HG03060 (cell line): ENCODE measurements around the gene NTMT1.
"Not testable (repeated sequence)": the region's sequence is repeated elsewhere in the genome, so short reads cannot be mapped to it uniquely, and the experiment has no call there.

Experiments used
- ATAC-seq: cut with Tn5 transposase; IDR thresholded peaks from one replicate; pipeline ENCODE4 v1.9.1; 2021; ENCODE audit warnings: low read depth, moderate number of reproducible peaks; ENCODE audit not compliant: unreplicated experiment

NTMT1 gene, protein sequence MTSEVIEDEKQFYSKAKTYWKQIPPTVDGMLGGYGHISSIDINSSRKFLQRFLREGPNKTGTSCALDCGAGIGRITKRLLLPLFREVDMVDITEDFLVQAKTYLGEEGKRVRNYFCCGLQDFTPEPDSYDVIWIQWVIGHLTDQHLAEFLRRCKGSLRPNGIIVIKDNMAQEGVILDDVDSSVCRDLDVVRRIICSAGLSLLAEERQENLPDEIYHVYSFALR

DNA sequence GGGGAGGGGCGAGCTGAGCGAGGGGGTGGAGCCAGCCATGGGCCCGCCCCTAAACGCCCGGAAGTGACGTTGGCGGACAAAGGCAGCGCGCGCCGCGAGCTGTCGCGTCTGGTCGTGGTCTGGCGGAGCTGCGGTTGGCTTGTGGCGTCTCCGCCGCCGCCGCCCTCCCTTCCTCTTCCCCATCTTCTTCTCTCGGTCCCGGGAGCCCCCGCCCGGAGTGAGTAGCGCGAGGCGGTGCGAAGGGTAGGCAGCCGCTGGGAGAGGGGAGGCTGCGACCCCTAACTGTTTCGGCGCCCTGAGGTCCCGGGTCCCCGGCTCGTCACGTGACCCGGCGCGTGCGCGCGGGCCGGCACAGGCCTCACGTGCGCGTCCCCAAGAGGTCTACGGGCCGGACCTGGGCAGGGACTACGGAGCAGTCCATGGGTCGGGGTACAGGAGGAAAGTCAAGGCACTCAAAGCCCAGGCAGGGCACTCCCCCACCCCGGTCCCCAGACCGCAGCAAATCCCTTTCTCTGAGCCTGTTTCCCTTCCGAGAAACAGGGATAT lies at the start of gene NTMT1:
TSS of gene NTMT1 (plus strand) at position 85 of the 546 bp plus-strand sequence. CDS start 6,541 bp downstream, outside the sequence.
- ATAC-seq, result peak; percentile 37

DNA sequence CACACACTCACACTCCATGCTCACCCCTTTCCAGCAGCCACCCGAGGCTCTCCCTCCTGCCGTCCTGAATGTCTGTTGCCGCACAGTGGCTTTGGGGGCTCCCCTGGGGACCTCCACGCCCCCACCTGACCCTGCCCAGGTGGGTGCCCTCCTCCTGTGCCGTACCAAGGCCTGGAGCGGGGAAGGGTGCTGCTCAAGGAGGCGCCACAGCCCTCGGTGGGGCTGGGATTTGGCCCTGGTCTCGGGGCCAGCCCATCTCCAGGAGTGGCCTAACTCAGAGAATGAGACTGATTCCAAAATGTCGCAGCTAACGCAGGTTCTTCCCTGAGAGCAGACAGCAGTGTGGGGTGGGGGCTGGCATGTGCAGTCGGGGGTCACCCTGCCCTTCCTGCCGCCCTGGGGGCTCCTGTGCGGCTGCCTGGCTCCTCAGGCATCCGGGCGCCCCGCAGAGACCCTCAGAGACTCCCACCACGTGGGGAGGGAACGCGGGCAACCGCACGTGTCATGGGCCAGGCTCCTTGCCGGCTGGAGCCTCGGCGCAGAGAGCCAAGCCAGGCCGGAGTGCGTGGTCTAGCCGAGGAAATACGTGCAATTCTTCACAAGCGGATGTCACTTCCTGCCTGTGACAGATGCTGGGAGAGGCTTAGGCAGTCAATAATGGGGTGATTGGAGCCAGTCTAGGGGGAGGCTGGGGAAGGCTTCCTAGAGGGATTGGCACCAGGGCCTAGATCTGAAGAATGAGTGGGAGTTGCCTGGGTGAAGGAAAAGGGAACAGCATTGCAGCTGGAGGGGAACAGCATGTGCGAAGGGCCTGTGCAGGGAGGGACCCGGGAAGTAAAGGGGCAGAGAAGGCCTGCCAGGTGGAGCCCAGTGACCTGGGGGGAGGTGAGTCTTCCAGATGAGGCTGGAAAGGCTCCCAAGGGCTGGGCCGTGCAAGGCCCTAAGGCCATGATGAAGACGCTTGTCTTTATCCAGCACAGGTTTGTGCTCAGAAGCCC lies 49.1 kb upstream of the NTMT1 start:
- no peak for ATAC-seq

DNA sequence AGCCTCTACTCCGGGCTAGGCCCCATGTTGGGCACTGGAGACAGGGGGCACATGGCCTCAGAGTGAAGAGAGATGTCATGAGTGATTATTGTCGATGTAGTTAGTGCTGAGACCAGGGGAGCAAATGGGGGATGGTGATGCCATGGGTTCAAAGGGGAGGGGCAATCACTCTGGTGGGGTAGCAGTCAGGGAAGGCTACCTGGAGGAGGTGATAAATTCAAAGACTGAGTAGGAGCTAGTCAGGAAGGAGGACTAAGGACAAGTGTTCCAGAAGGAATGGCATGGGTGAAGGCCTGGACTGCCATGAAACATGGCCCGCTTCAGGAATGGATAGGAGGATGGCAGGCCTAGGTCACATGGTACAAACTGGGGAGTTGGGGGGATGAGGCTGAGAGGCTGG lies 46.7 kb upstream of the NTMT1 start:
- no peak for ATAC-seq

DNA sequence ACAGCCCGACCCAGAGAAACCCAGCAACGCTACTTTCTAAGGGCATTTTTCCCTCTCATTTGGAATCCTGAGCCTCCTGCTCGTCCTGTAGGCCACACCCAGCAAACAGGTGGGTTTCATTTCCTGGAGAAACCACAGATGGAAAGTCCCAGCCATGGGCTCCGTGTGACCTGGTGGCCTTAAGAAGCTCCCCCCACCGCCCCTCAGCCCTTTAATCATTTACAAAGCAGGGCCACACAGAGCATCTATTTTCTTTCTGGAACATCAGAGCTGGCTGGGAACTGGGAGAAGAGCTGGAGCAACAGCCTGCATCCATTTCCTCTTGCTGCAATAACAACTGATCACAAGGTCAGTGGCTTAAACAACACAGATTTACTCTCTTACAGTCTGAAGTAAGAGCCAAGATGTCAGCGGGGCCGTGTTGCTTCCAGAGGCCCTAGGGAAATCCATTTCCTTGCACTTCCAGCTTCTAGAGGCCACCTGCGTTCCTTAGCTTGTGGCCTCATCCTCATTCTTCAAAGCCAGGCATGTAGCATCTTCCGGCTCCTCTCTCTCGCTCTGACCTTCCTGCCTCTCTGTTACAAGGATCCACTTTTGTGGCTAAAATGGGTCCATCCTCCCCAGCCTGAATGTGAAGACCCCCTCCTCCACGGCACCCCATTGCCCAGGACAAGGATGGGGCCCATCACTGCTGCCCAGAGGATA lies 45.6 kb upstream of the NTMT1 start:
- ATAC-seq, result no peak

DNA sequence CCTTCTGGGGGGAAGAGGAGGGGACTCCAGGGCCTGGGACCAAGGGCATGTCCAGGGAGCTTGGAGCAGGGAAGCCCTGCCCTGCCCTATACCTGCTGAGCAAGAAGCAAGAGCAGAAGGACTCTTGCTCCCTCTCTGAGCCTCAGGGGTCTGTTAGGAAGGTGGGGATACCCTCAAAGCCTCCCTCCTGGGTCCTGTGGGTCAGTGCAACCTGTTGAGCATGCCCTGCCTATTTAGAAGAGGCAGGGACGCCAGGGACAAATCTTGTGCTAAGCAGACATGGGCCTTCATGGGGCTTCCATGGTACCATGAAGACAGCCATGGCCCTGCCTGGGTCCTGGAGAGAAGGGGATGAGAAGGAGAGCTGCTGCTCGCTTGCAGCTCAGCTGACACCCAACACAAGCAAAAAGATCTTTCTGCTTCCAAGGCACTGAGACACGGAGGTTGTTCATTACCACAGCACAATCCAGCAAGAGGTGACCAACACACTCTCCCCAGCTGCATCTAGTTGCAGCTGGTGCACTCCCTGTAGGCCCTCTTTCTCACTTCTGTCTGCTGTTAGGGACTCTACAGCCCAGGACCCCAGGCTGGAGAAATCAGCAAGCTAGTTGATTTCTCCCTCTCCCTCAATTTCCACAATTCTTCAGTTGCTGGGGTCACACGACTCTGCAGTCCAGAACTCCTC lies 44.3 kb upstream of the NTMT1 start:
- no peak for ATAC-seq

DNA sequence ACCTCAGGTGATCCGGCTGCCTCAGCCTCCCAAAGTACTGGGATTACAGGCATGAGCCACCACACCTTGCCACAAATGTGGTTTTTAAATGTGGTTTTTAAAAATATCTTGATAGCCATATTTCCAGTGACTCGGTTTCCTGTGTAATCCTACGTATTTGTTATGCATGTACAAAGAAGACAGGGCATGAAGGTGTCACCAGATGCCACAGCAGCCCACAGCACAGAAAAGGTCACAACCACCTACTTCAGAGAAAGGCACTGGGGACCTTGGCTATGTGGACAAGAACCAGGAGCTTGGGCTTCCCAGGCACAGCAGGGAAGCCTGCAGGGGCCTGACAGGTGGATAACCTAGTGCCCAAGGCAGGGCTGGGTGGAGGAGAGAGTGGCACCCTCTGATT lies 43.1 kb upstream of the NTMT1 start:
- no peak for ATAC-seq

DNA sequence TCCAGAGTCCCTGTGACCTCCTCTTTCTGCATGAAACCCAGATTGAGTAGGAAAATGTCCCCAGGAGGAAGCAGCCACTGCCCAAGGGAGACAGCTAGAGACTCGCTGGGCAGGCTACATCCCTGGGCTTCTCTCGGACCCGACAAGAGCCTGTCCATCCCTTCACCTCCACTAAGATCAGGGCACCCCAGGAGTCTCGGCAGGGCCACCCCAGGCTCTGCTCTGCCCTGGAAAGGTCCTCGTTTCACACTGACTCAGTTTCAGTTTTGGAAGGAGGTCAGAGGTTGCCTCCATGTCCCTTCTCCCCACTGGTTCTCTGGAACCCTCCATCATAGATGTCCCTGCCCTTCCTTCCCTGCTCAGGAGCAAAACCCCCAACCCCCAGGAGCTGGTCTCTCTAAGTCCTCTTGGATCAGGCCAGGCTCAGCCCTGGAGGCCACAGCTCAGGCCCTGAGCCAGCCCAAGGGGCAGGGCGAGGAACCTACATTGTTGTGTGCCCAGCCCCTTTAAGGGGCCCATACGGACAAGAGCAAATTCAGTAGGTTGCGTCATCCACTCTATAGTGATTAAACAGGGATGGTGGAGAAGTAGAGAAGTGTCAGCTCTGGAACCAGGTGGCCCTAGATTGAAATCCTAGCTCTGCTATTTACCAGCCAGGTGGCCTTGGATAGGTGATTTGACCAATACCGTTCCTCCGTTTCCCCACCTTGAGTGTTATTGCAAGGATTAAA lies 42.5 kb upstream of the NTMT1 start:
- ATAC-seq, result no peak

DNA sequence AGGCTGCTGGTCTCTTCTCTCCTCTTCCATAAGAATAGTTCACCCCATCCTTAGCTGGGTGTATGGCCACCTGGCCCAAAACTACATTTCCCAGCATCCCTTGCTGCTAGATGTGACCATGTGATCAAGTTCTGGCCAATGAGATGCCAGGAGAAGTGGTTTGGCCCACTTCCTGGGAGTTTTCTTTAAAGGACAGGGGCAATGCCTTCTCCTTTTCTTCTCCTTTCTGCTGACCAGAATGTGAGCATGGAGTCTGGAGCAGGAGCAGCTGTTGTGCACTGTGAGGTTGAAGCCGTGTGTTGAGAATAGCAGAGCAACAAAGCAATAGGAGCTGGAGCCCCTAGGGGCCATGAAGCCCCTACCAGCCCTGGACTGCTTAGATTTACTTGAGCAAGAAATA lies 41.8 kb upstream of the NTMT1 start:
- no peak for ATAC-seq

DNA sequence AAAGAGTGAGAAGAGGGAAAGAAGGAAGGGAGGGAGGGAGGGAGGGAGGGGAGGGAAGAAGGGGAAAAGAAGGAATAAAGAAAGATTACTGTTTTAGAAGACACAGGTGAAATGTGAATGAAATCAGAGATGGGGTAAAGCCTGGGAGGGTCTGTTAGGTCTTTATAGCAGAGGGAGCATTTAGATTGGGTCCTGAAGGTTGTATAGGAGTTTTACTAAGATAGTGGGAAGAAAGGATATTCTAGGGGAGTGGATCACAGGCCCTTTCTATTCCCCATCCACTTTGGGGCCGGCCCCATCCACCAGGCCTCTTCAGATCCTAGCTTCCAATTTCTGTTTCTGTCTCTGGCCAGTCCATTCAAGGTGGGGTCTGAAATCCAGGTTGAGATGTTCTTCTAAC lies 40.6 kb upstream of the NTMT1 start:
- ATAC-seq, result no peak

DNA sequence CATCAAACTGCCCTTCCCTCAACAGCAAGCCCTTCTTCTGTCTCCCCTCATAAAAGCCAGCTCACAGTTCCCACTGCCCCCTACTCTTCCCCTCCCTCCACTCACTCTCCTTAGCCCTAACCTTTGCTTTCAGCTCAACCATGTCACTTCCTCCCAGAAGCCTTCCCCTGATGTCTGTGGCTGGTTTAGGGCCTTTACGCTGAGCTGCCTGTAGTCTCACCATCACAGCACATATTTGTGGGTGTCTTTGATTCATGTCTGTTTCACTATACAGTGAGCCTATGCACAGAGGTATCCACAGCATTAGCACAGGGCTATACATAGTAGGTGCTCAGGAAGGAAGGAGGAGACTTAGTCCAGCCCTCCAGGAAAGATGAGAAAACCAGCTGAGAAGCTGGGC lies 39.7 kb upstream of the NTMT1 start:
- no peak for ATAC-seq

DNA sequence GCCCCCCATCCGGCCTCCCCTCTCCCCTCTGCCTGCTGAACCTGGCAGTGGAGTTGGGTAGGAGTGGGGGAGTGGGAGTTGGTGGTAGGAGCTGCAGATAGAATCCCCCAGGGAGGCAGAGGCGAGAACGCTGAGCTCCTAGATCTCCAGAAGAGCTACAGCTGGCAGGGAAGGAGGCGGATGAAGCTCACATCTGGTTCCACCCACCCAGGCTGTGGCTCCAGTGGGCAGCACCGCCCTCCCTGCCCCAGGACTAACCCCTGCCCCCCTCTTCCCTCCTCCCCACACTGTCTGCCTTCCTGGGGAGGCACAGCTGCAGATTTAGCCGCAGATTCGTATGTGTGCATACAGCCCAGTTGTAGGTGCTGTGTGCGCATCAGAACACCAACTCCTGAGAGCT lies 39.3 kb upstream of the NTMT1 start:
- no peak for ATAC-seq

DNA sequence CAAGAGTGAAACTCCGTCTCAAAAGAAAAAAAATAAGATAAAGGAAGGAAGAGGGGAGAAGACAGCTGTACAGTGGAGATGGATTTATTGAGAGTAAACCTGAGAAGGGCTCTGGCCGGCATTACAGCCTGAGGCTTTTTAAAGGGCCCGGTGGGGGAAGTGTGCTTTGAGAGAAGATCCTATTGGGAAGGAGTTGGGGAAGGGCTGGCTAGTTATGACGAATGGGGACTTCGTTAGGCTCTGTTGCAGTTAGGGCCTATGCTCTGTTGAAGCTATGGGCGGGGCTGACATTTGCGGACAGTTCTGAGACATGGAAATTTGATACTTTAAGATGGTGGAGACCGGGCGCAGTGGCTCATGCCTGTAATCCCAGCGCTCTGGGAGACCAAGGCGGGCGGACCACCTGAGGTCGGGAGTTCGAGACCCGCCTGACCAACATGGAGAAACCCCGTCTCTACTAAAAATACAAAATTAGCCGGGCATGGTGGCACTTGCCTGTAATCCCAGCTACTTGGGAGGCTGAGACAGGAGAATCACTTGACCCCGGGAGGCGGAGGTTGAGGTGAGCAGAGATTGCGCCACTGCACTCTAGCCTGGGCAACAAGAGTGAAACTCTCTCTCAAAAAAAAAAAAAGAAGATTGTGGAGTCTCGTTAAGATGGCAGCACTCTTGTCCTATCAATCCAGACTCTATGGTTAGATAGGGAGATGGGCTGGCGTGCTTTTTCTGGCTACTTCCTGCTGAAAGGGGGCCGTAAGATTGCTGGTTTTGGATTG lies 38.3 kb upstream of the NTMT1 start:
- ATAC-seq, result no peak

DNA sequence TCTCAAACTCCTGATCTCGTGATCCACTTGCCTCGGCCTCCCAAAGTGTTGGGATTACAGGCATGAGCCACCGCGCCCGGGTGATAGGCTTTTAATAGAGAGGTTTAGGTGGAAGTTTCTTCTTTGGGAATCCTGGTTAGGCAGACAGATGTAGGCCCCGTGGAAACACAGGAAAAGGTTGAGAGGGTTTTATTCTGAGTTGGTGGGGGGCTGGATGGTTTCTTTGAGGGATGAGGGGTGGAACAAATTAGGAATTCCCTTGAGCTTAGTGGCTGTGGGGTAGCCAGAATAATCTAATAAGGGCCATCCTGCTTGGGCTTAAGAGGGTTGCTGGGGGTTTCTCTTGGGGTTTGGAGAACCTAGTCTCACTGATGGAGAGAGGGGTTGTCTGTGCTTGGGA lies 35.5 kb upstream of the NTMT1 start:
- ATAC-seq, result no peak

DNA sequence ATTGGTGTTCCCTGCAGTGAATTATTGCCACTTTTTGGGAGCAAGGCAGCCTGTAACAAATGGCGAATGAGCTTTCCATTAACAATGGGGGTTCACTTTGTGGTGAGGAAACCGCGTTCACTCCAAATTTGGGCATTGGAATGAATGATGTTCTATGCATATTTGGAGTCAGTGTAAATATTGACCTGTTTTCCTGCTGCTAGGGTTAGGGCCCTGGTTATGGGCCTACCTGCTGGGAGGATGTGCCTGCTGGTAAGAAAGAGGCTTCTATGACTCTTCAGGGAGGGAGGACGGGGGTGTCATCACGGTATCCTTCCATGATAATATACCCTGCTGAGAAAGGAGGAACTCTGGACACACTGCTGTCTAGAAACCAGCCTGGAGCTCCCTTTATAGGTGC lies 34.0 kb upstream of the NTMT1 start:
- no peak for ATAC-seq

DNA sequence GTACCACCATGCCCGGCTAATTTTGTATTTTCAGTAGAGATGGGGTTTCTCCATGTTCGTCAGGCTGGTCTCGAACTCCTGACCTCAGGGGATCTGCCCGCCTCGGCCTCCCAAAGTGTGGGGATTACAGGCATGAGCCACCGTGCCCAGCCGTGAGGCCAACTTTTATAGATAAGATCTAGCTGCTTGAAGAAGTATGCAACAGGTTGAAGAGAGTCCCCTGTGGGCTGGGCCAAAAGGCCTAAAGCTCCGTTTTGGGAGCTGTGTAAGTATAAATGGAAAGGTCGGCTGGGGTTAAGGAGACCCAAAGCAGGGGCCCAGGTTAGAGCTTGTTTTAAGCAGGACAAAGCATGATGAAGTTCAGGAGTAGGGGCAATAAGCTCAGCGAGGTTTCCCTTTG lies 33.2 kb upstream of the NTMT1 start:
- ATAC-seq, result not testable (repeated sequence)

DNA sequence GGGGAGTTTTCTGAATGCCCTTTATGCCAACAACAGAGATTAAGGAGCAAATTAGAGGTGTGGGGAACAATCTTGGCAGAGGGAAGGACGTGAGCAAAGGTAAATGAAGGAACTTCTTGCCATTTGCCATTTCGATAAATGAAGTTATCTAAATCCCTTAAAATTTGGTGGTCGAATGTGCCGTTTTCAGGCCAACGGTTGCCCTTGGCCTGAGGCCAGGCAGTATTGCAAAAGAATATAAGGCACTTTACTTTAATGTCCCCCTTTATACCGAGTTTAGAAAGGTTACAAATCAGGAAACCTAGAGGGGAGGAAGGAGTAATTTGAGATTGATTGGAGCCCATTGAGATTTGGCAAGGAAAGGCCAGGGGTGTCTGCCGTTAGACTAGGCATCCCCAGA lies 31.3 kb upstream of the NTMT1 start:
- no peak for ATAC-seq

DNA sequence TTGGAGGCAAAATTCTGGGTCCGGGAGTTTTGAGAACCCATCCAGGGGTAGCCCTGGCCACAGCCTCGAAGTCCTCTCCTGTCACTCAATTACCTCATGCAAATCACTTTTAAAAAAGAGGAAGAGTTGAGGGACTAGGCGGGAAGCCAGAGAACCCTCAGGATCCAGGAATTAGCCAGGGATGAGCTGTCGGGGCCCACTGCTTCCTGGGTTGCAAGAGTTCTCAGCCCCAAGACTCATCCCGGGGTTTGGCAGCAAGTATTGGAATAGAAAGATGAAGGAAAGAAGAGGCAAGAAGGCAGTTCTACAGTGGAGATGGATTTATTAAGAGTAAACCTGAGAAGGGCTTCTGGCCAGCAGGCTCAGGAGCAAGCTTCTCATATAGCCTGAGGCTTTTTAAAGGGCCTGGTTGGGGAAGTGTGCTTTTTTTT lies 30.6 kb upstream of the NTMT1 start:
- no peak for ATAC-seq

DNA sequence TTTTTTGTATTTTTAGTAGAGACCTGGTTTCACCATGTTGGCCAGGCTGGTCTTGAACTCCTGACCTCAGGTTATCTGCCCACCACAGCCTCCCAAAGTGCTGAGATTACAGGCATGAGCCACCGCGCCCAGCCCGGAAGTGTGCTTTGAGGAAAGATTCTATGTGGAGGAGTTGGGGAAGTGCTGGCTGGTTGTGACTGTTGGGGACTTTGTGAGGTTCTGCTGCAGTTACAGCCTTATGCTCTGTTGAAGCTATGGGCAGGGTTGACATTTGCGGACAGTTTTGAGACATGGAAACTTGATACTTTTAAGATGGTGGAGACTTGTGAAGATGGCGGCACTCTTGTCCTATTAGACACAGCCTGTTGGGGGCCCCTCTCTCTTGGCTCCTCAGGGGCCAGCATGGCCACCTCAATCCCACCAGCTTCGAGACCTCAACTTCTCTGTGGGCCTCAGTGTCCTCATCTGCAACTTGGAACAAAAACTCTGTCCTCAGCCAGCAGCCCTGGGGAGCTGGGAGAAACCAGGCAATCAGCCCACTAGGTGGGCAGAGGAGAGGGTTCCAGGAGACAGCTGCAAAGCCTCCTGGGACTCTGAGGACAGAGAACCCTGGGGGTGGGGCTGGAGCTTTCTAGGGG lies 29.9 kb upstream of the NTMT1 start:
- ATAC-seq, result no peak
